GM21717 (cell line): Measurements from ENCODE around the gene RALGAPA1.
A peak's percentile ranks its signal among the peaks of the same experiment; 100 is the strongest.
"Not testable (repeated sequence)": the region's sequence is repeated elsewhere in the genome, so short reads cannot be mapped to it uniquely, and the experiment has no call there.

Experiments used
- ATAC-seq: cut with Tn5 transposase; IDR thresholded peaks from one replicate; pipeline ENCODE4 v1.9.1; 2021; ENCODE audit warnings: mild to moderate bottlenecking, moderate library complexity; ENCODE audit not compliant: unreplicated experiment

The RALGAPA1 gene

DNA sequence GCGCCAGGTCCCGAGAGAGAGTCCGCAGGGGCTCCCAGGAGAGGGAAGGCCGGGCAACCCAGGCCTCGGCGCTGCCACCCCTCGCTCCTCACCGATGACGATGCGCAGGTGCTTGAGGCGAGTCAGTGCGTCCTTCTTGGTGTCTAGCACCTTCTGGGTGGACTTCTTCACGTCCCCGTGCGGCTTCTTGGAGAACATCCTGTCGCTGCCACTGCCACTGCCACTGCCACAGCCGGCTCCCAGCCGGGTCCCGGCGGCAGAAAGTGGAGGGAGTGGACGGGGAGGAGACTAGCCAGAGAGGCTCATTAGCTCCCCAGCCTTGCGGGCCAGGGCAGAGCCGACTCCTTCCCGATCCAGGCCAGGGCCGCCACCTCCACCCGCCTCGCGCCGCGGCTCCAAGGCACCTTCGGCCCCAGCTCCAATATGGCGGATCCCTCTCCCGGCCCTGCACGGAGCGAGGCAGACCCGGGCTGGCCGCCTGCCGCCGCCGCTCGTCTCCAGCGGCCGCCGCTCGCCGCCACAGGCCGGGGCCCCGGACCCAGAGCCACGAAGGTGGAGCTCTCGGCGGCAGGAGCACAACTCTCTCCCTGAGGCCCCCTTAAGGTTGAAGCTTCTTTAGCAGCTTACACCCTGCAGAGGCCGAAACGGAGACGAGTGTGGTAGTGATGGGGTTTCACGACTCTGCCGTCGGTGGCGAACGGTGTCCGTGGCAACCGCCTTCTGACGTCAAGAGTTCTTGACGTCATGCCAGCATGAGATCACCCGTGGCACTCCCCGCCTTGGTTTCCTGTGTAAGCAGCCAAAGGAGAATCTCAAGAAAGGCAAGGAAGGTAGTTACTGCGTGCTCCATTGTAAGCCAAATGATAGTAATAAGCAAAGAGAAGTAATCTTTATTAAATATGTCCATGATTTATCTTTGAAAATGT is at the start of gene RALGAPA1:
Gene RALGAPA1 (minus strand): TSS at position 658 of the 926 bp plus-strand sequence. CDS start 460 bp downstream, at position 198.
- peak; percentile 94 for ATAC-seq

DNA sequence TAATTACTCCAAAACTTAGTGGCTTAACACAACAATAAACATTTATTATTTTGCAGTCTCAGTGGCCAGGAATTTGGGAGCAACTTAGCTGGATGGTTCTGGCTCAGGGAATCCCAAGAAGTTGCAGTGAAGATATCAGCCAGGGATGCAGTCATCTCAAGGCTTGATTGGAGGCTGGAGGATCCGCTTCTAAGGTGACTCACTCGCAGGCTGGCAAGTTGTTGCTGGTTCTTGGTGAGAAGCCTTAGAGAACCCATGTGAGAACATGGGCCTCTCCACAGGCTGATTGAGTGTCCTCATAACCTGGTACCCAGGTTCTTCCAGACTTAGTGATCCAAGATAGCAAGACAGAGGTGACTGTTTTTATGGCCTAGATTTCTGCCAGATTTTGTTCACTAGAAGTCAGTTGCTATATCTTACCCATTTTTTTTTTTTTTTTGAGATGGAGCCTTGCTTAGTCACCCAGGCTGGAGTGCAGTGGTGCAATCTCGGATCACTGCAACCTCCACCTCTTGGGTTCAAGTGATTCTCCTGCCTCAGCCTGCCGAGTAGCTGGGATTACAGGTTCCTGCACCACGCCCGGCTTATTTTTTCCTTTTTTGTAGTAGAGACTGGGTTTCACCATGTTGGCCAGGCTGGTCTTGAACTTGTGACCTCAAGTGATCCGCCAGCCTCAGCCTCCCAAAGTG is 49.6 kb upstream of the RALGAPA1 start:
- no peak for ATAC-seq

- ATAC-seq = peak; percentile 96
These were observed 46.9 kb upstream of the RALGAPA1 start for GRCh38 chr14:35855876-35856481.

- no peak for ATAC-seq
These were observed 45.7 kb upstream of the RALGAPA1 start for GRCh38 chr14:35854696-35855270.

GRCh38 chr14:35853225-35853624 is 44.1 kb upstream of the RALGAPA1 start:
- no peak for ATAC-seq

DNA sequence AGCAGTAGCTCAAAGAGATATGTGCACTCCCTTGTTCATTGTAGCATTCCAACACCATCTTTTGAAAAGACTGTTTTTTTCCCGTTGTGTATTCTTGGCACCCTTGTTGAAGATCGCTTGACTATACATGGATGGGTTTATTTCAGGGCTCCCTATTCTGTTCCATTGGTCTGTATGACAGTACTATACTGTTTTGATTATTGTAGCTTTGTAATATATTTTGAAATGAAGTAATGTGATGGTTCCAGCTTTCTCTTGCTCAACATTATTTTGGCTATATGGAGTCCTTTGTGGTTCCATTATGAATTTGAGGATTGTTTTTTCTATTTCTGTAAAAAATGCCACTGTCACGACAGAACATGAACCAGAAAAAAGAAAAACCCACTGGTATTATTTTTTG is 42.7 kb upstream of the RALGAPA1 start:
- no peak for ATAC-seq

DNA sequence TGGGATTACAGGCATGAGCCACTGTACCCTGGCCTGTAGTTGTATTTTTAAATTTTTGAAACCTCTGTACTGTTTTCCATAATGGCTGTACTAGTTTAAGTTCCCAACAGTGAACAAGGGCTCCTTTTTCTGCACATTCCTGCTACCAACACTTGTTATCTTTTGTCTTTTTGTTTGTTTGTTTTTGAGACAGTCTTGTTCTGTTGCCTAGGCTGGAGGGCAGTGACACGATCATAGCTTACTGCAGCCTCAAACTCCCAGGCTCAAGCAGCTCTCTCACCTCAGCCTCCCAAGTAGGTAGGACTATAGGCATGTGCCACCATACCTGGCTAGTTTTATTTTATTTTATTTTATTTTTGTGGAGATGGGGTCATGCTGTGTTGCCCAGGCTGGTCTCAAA is 40.0 kb upstream of the RALGAPA1 start:
- no peak for ATAC-seq

DNA sequence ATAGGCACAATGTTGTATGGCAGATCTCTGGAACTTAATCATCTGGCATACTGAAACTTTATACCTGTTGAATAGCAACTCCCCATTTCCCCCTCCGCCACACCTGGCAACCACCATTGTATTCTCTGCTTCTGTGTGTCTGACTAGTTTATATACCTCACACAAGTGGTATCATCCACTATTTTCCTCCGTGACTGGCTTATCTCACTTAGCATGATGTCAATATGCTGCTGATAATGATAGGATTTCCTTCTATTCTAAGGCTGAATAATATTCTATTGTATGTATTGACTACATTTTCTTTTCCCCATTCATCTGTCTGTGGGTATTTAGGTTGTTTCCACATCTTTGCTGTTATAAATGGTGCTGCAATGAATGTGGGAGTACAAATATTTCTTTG is 38.5 kb upstream of the RALGAPA1 start:
- ATAC-seq = no peak

DNA sequence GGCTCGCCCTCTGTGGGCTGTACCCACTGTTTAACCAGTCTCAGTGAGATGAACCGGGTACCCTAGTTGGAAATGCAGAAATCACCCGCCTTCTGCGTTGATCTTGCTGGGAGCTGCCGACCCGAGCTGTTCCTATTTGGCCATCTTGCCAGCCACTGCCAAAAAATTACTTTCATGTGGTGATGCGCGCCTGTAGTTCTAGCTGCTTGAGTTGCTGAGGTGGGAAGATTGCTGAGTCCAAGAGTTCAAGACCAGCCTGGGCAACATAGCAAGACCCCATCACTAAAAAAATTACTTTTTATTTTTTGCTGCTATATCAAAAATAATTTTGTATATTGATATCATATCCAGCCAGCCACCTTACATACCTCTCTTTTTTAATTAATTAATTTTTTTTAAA is 35.4 kb upstream of the RALGAPA1 start:
- ATAC-seq = no peak

DNA sequence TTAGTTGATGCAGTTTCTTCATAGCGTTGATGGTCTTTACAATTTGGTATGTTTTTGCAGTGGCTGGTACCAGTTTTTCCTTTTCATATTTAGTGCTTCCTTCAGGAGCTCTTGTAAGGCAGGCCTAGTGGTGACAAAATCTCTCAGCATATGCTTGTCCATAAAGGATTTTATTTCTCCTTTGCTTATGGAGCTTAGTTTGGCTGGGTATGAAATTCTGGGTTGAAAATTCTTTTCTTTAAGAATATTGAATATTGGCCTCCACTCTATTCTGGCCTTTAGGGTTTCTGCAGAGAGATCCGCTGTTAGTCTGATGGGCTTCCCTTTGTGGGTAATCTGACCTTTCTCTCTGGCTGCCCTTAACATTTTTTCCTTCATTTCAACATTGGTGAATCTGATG is 33.1 kb upstream of the RALGAPA1 start:
- ATAC-seq = not testable (repeated sequence)

- not testable (repeated sequence) for ATAC-seq
These were observed 32.6 kb upstream of the RALGAPA1 start for GRCh38 chr14:35841704-35842103.

GRCh38 chr14:35835208-35835982 is 26.3 kb upstream of the RALGAPA1 start:
- no peak for ATAC-seq

GRCh38 chr14:35829449-35829848 is 20.4 kb upstream of the RALGAPA1 start:
- no peak for ATAC-seq

DNA sequence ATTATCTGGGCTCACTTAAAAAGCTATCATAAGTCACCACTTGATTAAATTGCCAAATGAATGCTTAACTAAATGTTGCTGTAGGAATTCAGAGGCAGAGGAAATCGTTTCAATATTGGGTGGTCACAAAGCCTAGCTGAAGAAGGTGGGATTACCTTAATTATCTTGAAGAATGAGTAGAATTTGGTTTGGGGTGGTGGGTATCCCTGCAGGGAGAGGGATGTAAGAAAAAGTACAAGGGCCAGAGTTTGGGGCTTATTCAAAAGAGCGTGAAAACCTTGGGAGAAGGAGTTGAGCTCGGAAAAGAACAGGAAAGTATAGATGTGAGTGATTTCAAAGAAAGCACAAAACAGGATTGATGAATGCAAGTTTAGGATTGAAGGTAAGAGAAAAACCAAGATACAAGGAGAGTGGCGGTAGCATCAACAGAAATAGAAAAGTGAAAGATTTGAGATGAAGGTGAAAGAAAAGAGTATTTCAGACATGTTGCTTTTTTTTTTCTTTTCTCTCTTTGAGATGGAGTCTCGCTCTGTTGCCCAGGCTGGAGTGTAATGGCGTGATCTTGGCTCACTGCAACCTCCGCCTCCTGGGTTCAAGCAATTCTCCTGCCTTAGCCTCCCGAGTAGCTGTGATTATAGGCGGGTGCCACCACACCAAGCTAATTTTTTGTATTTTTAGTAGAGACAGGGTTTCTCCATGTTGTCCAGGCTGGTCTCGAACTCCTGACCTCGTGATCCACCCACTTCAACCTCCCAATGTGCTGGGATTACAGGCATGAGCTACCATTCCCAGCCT is 18.8 kb upstream of the RALGAPA1 start:
- ATAC-seq = no peak

- no peak for ATAC-seq
These were observed 17.9 kb upstream of the RALGAPA1 start for GRCh38 chr14:35826952-35827416.

DNA sequence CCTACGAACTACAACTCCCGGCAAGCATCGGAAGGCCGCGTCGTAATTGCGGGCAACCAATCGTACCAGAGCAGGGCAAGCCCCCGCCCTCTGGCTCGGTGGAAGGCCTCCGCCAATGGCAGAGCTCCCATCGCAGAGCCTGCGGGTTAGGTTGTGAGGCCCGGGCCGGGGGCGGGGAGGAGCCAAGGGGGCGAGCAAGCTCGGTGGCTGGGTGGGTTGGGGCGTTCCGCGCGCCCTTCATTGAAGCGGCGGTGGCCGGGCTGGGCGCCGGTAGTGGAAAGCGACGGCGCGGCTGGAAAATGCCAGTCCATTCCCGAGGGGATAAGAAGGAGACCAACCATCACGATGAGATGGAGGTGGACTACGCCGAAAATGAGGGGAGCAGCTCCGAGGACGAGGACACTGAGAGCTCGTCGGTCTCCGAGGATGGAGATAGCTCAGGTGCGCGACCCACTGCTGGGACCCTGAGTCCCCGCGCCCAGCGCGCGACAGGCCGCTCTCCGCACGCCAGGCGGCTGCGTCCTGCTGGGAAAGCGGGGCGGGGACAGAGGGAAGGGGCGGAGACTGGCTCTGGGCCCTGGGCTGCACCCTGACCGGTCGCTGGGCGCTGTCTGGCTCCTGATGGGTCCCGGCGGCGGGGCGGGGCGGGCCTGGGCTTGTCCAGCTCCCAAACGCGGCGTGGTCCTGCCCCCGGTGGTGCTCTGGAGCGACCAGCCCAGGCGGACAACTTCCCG is 17.3 kb upstream of the RALGAPA1 start, which contains the start of gene BRMS1L:
Gene BRMS1L (plus strand): TSS at position 121 of the 734 bp plus-strand sequence. CDS start 179 bp downstream, at position 300.
- peak; percentile 97 for ATAC-seq

GRCh38 chr14:35825968-35826217 is 16.8 kb upstream of the RALGAPA1 start:
- ATAC-seq = no peak

GRCh38 chr14:35824446-35825165 is 15.5 kb upstream of the RALGAPA1 start:
- ATAC-seq = not testable (repeated sequence)
